Stomach (tissue), 9 donors: ENCODE data around the gene PARD3. TPM values are rescaled to one million over a fixed set of nuclear protein-coding genes. Genes with fewer than 3 reads are reported as not detected.

Source experiments
- DNase-seq, 2 donors: peaks; one replicate each; pipeline versions ENCODE4 v3.0.0 to v3.0.0-alpha.2; 2013 to 2019
- H3K27ac ChIP-seq, 5 donors: fragments of 200-600 bp in 4 of 5; sonication (generic) in 4 of 5; one replicate each; pipeline ENCODE4 v1.5.1; 2013 to 2019; ENCODE audit warnings: mild to moderate bottlenecking in 1 of 5, moderate library complexity in 1 of 5
- H3K27me3 ChIP-seq, 3 donors: fragments of 200-600 bp; sonication (generic); one replicate each; pipeline ENCODE4 v1.5.1; 2017 to 2019; ENCODE audit warnings: mixed run types in 1 of 3
- H3K36me3 ChIP-seq, 4 donors: fragments of 200-600 bp; sonication (generic); 1 replicate in 3 of 4; 2 replicates in 1 of 4; pipeline ENCODE4 v1.5.1; 2016 to 2019
- H3K4me1 ChIP-seq, 4 donors: fragments of 200-600 bp; sonication (generic); one replicate each; pipeline ENCODE4 v1.5.1; 2016 to 2019
- H3K4me3 ChIP-seq, 4 donors: fragments of 200-600 bp; sonication (generic) in 3 of 4; one replicate each; pipeline ENCODE4 v1.5.1; 2016 to 2019; ENCODE audit warnings: mild to moderate bottlenecking in 1 of 4
- H3K9me3 ChIP-seq, 4 donors: fragments of 200-600 bp; sonication (generic); one replicate each; pipeline ENCODE4 v1.5.1; 2016 to 2019
- EP300 ChIP-seq: sonication (generic); formaldehyde crosslinking; IDR thresholded peaks from one replicate; pipeline ENCODE4 v1.6.1; 2017; ENCODE audit warnings: antibody characterized with exemption
- POLR2A ChIP-seq, 4 donors: fragments of 450-650 bp; IDR thresholded peaks; one replicate each; pipeline ENCODE4 v1.6.1; 2016; ENCODE audit warnings: antibody characterized with exemption in 4 of 4, control low read depth in 2 of 4, mild to moderate bottlenecking in 1 of 4, moderate library complexity in 1 of 4
- POLR2AphosphoS5 ChIP-seq, 3 donors: sonication (generic); formaldehyde crosslinking; IDR thresholded peaks; one replicate each; pipeline ENCODE4 v1.6.1; 2016; ENCODE audit warnings: antibody characterized with exemption in 3 of 3
- WGBS, 5 donors: extraction: QIAGEN DNeasy Blood & Tissue Kit in 3 of 5; methylation state at CpG; one replicate each; pipeline versions ENCODE4 v1.1.5 to v1.1.7; 2013 to 2018; 5-methylcytosine and 5-hydroxymethylcytosine counted together
- intact Hi-C: fragments of 100-400 bp; cut with DNase I; formaldehyde crosslinking; loops from one replicate; pipeline ENCODE4 v1.15.1; 2023; ENCODE audit warnings: low total_unique reads
- polyA plus RNA-seq, 3 donors: library from polyadenylated mRNA; stranded (reverse); fragments of 200-250 nt; gene quantifications; one replicate each; pipeline ENCODE4 v1.2.3, GENCODE V29; 2013
- total RNA-seq, 5 donors: library from RNA; depleted of rRNA; stranded (reverse); fragments of >200 nt; gene quantifications; one replicate each; pipeline versions ENCODE4 v1.1.0 to v1.2.3, GENCODE V29; 2014 to 2016
- TF ChIP-seq, protein P1 (sequence below), 7 experiments: fragments of 450-650 bp in 4 of 7; fragments of 200-600 bp in 3 of 7; sonication (generic) in 3 of 7; IDR thresholded peaks; one replicate each; pipeline ENCODE4 v1.5.1; 2016 to 2019; ENCODE audit warnings: antibody characterized with exemption in 7 of 7, control low read depth in 2 of 7, mild to moderate bottlenecking in 1 of 7
- donor health status: healthy with polysubstance abuse.
- donor health status: Bipolar disorder and iron deficiency.
- donor health status: healthy.

The PARD3 gene
- total and polyA plus RNA-seq, 8 donors: 13.7 to 118 (median 31.8) TPM

DNA sequence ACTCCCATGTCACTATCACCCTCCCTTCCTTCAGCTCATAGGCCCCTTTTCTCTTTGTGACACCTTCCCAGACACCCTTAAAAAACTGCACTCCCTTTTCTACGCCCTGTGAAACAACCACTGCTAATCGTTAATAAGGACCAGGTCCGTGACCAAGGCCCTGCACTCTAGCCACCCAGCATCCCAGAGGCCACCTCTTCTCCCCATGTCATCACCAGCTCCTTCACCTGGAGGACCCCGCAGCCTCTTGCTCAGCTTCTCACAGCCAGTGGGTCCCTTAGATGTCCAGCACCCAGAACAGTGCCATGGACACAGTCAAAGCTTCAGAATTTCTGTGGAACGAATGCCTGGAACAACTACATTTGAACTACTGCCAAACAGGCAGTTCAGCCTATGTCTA, 2.3 kb downstream of the PARD3 start:
- Histone ChIP-seq H3K36me3 (no peaks in the 10 kb centered on the region), H3K4me3 (peak overlapping the region in 1 of 4 donors; percentile 90), H3K27ac (no peak overlapping the region), H3K9me3 (no peaks in the 10 kb centered on the region), H3K4me1 (peaks cover 15 to 69% (median 52%) of the 10 kb centered on the region in 4 donors), H3K27me3 (peaks cover 0 to 39% (median 3%) of the 10 kb centered on the region in 3 donors)
- 74 to 80% (median 75%) methylated on average over 5 of the region's 5 CpGs for WGBS, 5 donors
- DNase-seq: no peak
- intact Hi-C loops: no loop called here
- no peak for TF ChIP-seq POLR2AphosphoS5 (IDR thresholded peaks at IDR 0.05)

- no peak for DNase-seq
- WGBS, 5 donors: 66 to 85% (median 76%) methylated on average over 1 of the region's 1 CpG
- Histone ChIP-seq H3K27ac (no peak overlapping the region), H3K27me3 (peaks cover 0 to 35% (median 3%) of the 10 kb centered on the region in 3 donors), H3K4me3 (no peak overlapping the region), H3K4me1 (peaks cover 15 to 69% (median 52%) of the 10 kb centered on the region in 4 donors), H3K36me3 (no peaks in the 10 kb centered on the region), H3K9me3 (no peaks in the 10 kb centered on the region)
- intact Hi-C loops: no loop called here
- TF ChIP-seq POLR2AphosphoS5 (IDR thresholded peaks at IDR 0.05) (no peak), POLR2A (IDR thresholded peaks at IDR 0.05) (no peak), EP300 (no peak)
- TF ChIP-seq, protein P1, sequence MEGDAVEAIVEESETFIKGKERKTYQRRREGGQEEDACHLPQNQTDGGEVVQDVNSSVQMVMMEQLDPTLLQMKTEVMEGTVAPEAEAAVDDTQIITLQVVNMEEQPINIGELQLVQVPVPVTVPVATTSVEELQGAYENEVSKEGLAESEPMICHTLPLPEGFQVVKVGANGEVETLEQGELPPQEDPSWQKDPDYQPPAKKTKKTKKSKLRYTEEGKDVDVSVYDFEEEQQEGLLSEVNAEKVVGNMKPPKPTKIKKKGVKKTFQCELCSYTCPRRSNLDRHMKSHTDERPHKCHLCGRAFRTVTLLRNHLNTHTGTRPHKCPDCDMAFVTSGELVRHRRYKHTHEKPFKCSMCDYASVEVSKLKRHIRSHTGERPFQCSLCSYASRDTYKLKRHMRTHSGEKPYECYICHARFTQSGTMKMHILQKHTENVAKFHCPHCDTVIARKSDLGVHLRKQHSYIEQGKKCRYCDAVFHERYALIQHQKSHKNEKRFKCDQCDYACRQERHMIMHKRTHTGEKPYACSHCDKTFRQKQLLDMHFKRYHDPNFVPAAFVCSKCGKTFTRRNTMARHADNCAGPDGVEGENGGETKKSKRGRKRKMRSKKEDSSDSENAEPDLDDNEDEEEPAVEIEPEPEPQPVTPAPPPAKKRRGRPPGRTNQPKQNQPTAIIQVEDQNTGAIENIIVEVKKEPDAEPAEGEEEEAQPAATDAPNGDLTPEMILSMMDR (IDR thresholded peaks at IDR 0.05): no peak
These were observed 3.1 kb downstream of the PARD3 start for GRCh38 chr10:34811968-34812514.

DNA sequence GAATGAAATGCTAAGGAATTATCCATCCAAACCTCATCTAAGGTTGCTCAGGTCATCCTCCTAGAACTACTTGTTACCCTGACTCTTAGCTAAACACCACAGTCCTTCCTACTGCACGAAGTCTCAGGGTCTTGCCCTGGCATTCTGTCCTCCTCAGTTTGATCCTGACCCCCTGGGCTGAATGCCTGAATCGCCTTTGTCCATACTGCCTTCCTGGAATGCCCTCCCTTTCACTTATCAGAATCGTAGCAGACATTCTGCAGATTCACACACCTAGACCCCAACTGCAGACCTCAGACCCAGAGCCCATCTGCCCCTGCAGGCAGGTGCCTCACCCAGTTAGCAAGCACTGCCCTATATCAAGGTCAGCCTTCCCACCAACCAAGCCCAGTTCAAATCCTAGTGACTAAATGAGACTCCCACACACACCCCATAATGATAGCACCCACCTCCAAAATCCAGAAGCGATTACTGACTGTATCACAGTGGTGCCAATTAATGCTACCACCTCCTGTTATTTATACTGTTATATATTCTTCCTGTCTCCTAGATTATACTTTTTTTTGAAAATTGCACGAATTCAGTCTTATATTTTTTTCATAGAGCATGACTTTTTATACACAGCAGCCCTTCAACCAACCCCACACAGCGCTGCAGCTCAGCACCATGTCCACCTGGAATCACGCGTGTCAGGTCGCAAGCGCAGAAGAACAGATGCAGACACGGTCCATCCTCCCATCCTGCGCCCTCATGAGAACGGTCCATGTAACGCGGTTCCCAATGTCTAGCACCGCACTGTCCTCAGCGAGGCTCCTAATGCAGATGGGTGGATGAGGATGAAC, 3.7 kb downstream of the PARD3 start:
- H3K27me3 ChIP-seq: peaks cover 0 to 28% (median 3%) of the 10 kb centered on the region in 3 donors
- H3K9me3 ChIP-seq: no peaks in the 10 kb centered on the region
- no peak overlapping the region for H3K27ac ChIP-seq
- TF ChIP-seq, protein P1 (IDR thresholded peaks at IDR 0.05): no peak
- TF ChIP-seq EP300 (no peak), POLR2AphosphoS5 (IDR thresholded peaks at IDR 0.05) (no peak), POLR2A (IDR thresholded peaks at IDR 0.05) (no peak)
- H3K36me3 ChIP-seq: no peaks in the 10 kb centered on the region
- intact Hi-C loops: no loop called here
- H3K4me1 ChIP-seq: peaks cover 15 to 63% (median 47%) of the 10 kb centered on the region in 4 donors
- no peak for DNase-seq
- no peak overlapping the region for H3K4me3 ChIP-seq
- 85 to 92% (median 90%) methylated on average over 17 of the region's 17 CpGs for WGBS, 5 donors

DNA sequence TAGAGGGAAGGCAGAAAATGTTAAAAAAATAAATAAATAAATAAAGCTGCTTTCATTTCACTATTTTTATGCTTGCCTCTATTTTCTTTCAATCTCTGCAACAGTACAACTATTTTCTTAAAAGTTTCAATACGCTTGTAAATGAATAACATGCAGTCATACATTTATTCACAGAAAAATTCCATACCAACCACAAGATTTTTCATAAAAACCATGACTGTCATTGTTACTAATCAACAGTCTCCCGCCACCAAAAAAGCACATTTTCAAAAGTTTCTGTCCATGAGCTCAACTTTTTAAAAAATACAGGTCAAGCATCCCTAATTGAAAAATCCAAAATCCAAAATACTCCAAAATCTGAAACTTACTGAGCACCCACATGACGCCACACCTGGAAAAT, 5.3 kb downstream of the PARD3 start:
- peak overlapping the region in 1 of 4 donors; percentile 25 for H3K4me3 ChIP-seq
- TF ChIP-seq, protein P1 (IDR thresholded peaks at IDR 0.05): no peak
- TF ChIP-seq POLR2A (IDR thresholded peaks at IDR 0.05) (no peak), EP300 (no peak), POLR2AphosphoS5 (IDR thresholded peaks at IDR 0.05) (no peak)
- H3K27ac ChIP-seq: peak overlapping the region in 2 of 5 donors; percentile 39 to 50
- peaks cover 0 to 19% (median 3%) of the 10 kb centered on the region in 3 donors for H3K27me3 ChIP-seq
- no peaks in the 10 kb centered on the region for H3K36me3 ChIP-seq
- peaks cover 15 to 51% (median 36%) of the 10 kb centered on the region in 4 donors for H3K4me1 ChIP-seq
- intact Hi-C loops: no loop called here
- 84 to 92% (median 89%) methylated on average over 3 of the region's 3 CpGs for WGBS, 5 donors
- DNase-seq: no peak
- H3K9me3 ChIP-seq: no peaks in the 10 kb centered on the region
